ACC112 (cell line): Measurements from ENCODE around the gene STOML2.

Experiments used
- H2AFZ ChIP-seq: fragments of 200-600 bp; sonication (generic); one replicate; pipeline ENCODE4 v1.6.0; 2017; ENCODE audit warnings: antibody characterized with exemption, low read length; ENCODE audit not compliant: unreplicated experiment
- H3K27ac ChIP-seq: fragments of 200-600 bp; sonication (generic); 2 replicates; pipeline ENCODE4 v1.5.1; 2014; ENCODE audit warnings: low read depth, mild to moderate bottlenecking, antibody characterized with exemption, low read length, moderate library complexity
- H3K27me3 ChIP-seq: fragments of 200-600 bp; sonication (generic); 2 replicates; pipeline ENCODE4 v1.6.1; 2014; ENCODE audit warnings: mild to moderate bottlenecking, antibody characterized with exemption, low read length, moderate library complexity, mixed read lengths; ENCODE audit not compliant: insufficient read depth
- H3K36me3 ChIP-seq: fragments of 200-600 bp; sonication (generic); 2 replicates; pipeline ENCODE4 v1.6.1; 2016; ENCODE audit warnings: mild to moderate bottlenecking, antibody characterized with exemption, low read length, moderate library complexity, mixed read lengths; ENCODE audit not compliant: insufficient read depth
- H3K4me1 ChIP-seq: fragments of 200-600 bp; sonication (generic); one replicate; pipeline ENCODE4 v1.6.1; 2016; ENCODE audit warnings: low read length, mixed read lengths; ENCODE audit not compliant: insufficient read depth, unreplicated experiment, control insufficient read depth
- H3K4me3 ChIP-seq: fragments of 200-600 bp; sonication (generic); 2 replicates; pipeline ENCODE4 v1.5.1; 2014; ENCODE audit warnings: mild to moderate bottlenecking, low read depth, low read length
- H3K79me2 ChIP-seq: fragments of 200-600 bp; sonication (generic); one replicate; pipeline ENCODE4 v1.6.0; 2016; ENCODE audit warnings: low read length; ENCODE audit not compliant: control insufficient read depth, unreplicated experiment, insufficient read depth

The STOML2 gene

GRCh38 chr9:35054871-35055644 is 47.9 kb downstream of the STOML2 start:
- H3K4me1 ChIP-seq: no peaks in the 10 kb centered on the region
- H2AFZ ChIP-seq: no peak overlapping the region
- no peak overlapping the region for H3K4me3 ChIP-seq
- no peaks in the 10 kb centered on the region for H3K79me2 ChIP-seq
- peaks cover 46% of the 10 kb centered on the region for H3K36me3 ChIP-seq
- no peak overlapping the region for H3K27ac ChIP-seq
- H3K27me3 ChIP-seq: no peaks in the 10 kb centered on the region

GRCh38 chr9:35054185-35054835 is 48.6 kb downstream of the STOML2 start:
- Histone ChIP-seq H3K4me1 (no peaks in the 10 kb centered on the region), H3K79me2 (no peaks in the 10 kb centered on the region), H3K27me3 (no peaks in the 10 kb centered on the region), H3K27ac (no peak overlapping the region), H3K36me3 (peaks cover 43% of the 10 kb centered on the region), H3K4me3 (no peak overlapping the region), H2AFZ (no peak overlapping the region)

GRCh38 chr9:35051069-35051967 is 51.6 kb downstream of the STOML2 start:
- Histone ChIP-seq H3K79me2 (no peaks in the 10 kb centered on the region), H3K27ac (no peak overlapping the region), H2AFZ (no peak overlapping the region), H3K36me3 (peaks cover 22% of the 10 kb centered on the region), H3K27me3 (no peaks in the 10 kb centered on the region), H3K4me1 (no peaks in the 10 kb centered on the region), H3K4me3 (no peak overlapping the region)
